IMR-90 (cell line): ENCODE results near the gene IFT74. TPM values are rescaled to one million over a fixed set of nuclear protein-coding genes. Genes with fewer than 3 reads are reported as not detected.

Experiments
- ATAC-seq: fragments of 200-7000 bp; cut with Tn5 transposase; 2 replicates; pipeline ENCODE4 v1.9.1; 2020; ENCODE audit warnings: low read depth, mild to moderate bottlenecking, moderate library complexity
- BruUV-seq: library from RNA; stranded (reverse); fragments of 400-500 nt; replicated peaks from 2 replicates; lab custom pipeline; 2021; lab: Mats Ljungman, UMichigan
- CTCF ChIA-PET: fragments of 300-600 bp; formaldehyde crosslinking; extraction: SDS; loops from one replicate; lab custom pipeline; 2021; ENCODE audit warnings: antibody characterized with exemption; lab: Yijun Ruan, JAX
- POLR2A ChIA-PET: fragments of 300-600 bp; sonication (Branson Sonifier 250); formaldehyde crosslinking; loops from one replicate; lab custom pipeline; 2022; ENCODE audit warnings: antibody characterized with exemption; ENCODE audit not compliant: unreplicated experiment; lab: Charles Lee
- DNase-seq: peaks from one replicate; pipeline ENCODE4 v3.0.0; 2013
- H2AFZ ChIP-seq: replicated peaks from 2 replicates; pipeline ENCODE3; 2013; ENCODE audit warnings: low read length, mild to moderate bottlenecking; ENCODE audit not compliant: poor library complexity
- H2AK5ac ChIP-seq: 2 replicates; pipeline ENCODE4 v1.6.1; 2013; ENCODE audit warnings: low read depth, low read length, inconsistent platforms
- H2AK9ac ChIP-seq: replicated peaks from 2 replicates; pipeline ENCODE3; 2013; ENCODE audit warnings: mild to moderate bottlenecking, low read depth, low read length, moderate library complexity; ENCODE audit not compliant: poor library complexity
- H2BK120ac ChIP-seq: 2 replicates; pipeline ENCODE4 v1.6.1; 2013; ENCODE audit warnings: low read depth, low read length, inconsistent platforms
- H2BK15ac ChIP-seq: 3 replicates; pipeline ENCODE4 v1.6.1; 2013; ENCODE audit warnings: low read depth, low read length, inconsistent platforms
- H2BK20ac ChIP-seq: 2 replicates; pipeline ENCODE4 v1.6.1; 2013; ENCODE audit warnings: low read depth, mild to moderate bottlenecking, inconsistent platforms, low read length, moderate library complexity
- H2BK5ac ChIP-seq: 2 replicates; pipeline ENCODE4 v1.6.1; 2013; ENCODE audit warnings: mild to moderate bottlenecking, low read depth, low read length, inconsistent platforms; ENCODE audit not compliant: poor library complexity, severe bottlenecking
- H3K14ac ChIP-seq: replicated peaks from 2 replicates; pipeline ENCODE4 v1.6.1; 2013; ENCODE audit warnings: low read depth, low read length, inconsistent platforms
- H3K18ac ChIP-seq: 2 replicates; pipeline ENCODE4 v1.6.1; 2013; ENCODE audit warnings: low read depth, low read length, control low read depth
- H3K23ac ChIP-seq: 2 replicates; pipeline ENCODE4 v1.6.1; 2013; ENCODE audit warnings: low read depth, low read length, inconsistent platforms
- H3K27ac ChIP-seq: 2 replicates; pipeline ENCODE4 v1.5.1; 2013; ENCODE audit warnings: mild to moderate bottlenecking, control low read depth, low read length; ENCODE audit not compliant: insufficient read depth
- H3K27me3 ChIP-seq: 2 replicates; pipeline ENCODE4 v1.6.1; 2013; ENCODE audit warnings: low read length; ENCODE audit not compliant: control insufficient read depth, insufficient read depth
- H3K36me3 ChIP-seq: 2 replicates; pipeline ENCODE4 v1.6.1; 2013; ENCODE audit warnings: low read length, mixed read lengths; ENCODE audit not compliant: control insufficient read depth, insufficient read depth
- H3K4ac ChIP-seq: 2 replicates; pipeline ENCODE4 v1.6.1; 2013; ENCODE audit warnings: low read depth, low read length, inconsistent platforms
- H3K4me1 ChIP-seq: 2 replicates; pipeline ENCODE4 v1.6.1; 2013; ENCODE audit warnings: low read length, mixed read lengths; ENCODE audit not compliant: control insufficient read depth, insufficient read depth
- H3K4me2 ChIP-seq: 2 replicates; pipeline ENCODE4 v1.6.1; 2013; ENCODE audit warnings: low read depth, mild to moderate bottlenecking, control low read depth, low read length, moderate library complexity
- H3K4me3 ChIP-seq: 2 replicates; pipeline ENCODE4 v1.5.1; 2013; ENCODE audit warnings: low read depth, mild to moderate bottlenecking, control low read depth, low read length, moderate library complexity; ENCODE audit not compliant: insufficient read depth
- H3K56ac ChIP-seq: 2 replicates; pipeline ENCODE4 v1.6.1; 2013; ENCODE audit warnings: low read length, inconsistent platforms; ENCODE audit not compliant: insufficient read depth; ENCODE audit errors: extremely low read depth
- H3K79me1 ChIP-seq, 2 experiments: 2 replicates each; pipeline ENCODE4 v1.6.1; 2013; ENCODE audit warnings: low read length in 2 of 2, inconsistent platforms in 1 of 2, low read depth in 1 of 2
- H3K9ac ChIP-seq: 2 replicates; pipeline ENCODE4 v1.6.1; 2013; ENCODE audit warnings: low read depth, low read length, control low read depth
- H3K9me1 ChIP-seq: 2 replicates; pipeline ENCODE4 v1.6.1; 2013; ENCODE audit warnings: low read length, inconsistent platforms; ENCODE audit not compliant: insufficient read depth
- H3K9me3 ChIP-seq: 2 replicates; pipeline ENCODE4 v1.6.1; 2013; ENCODE audit warnings: low read length; ENCODE audit not compliant: control insufficient read depth, insufficient read depth
- H4K20me1 ChIP-seq: 2 replicates; pipeline ENCODE4 v1.6.1; 2013; ENCODE audit warnings: low read length, inconsistent platforms; ENCODE audit not compliant: insufficient read depth
- H4K5ac ChIP-seq: 2 replicates; pipeline ENCODE4 v1.6.1; 2013; ENCODE audit warnings: mild to moderate bottlenecking, low read depth, low read length, control low read depth
- H4K8ac ChIP-seq, 2 experiments: 2 replicates each; pipeline ENCODE4 v1.6.1; 2013; ENCODE audit warnings: low read depth in 2 of 2, low read length in 2 of 2, control low read depth in 1 of 2, inconsistent platforms in 1 of 2
- H4K91ac ChIP-seq: 2 replicates; pipeline ENCODE4 v1.6.1; 2013; ENCODE audit warnings: low read depth, low read length, inconsistent platforms; ENCODE audit not compliant: insufficient read depth
- BHLHE40 ChIP-seq: fragments of 150-350 bp; IDR thresholded peaks from 2 replicates; pipeline ENCODE4 v1.6.1; 2016; ENCODE audit warnings: mild to moderate bottlenecking, low read depth, low read length
- CEBPB ChIP-seq: IDR thresholded peaks from 2 replicates; pipeline ENCODE4 v1.6.1; 2012; ENCODE audit warnings: low read depth, low read length, improper control_type of control experiment
- CHD1 ChIP-seq: IDR thresholded peaks from 2 replicates; pipeline ENCODE4 v1.6.1; 2012; ENCODE audit warnings: low read depth, low read length, improper control_type of control experiment
- FOS ChIP-seq: fragments of 150-350 bp; IDR thresholded peaks from 2 replicates; pipeline ENCODE4 v1.6.1; 2016; ENCODE audit warnings: low read depth, low read length
- MAFK ChIP-seq: IDR thresholded peaks from 2 replicates; pipeline ENCODE4 v1.6.1; 2012; ENCODE audit warnings: low read depth, low read length, improper control_type of control experiment
- MAZ ChIP-seq: IDR thresholded peaks from 2 replicates; pipeline ENCODE4 v1.6.1; 2012; ENCODE audit warnings: low read depth, mild to moderate bottlenecking, low read length, improper control_type of control experiment, moderate library complexity, borderline replicate concordance
- MXI1 ChIP-seq: IDR thresholded peaks from 2 replicates; pipeline ENCODE4 v1.6.1; 2012; ENCODE audit warnings: low read depth, mild to moderate bottlenecking, low read length, moderate library complexity, borderline replicate concordance
- NFE2L2 ChIP-seq: fragments of 150-350 bp; IDR thresholded peaks from 2 replicates; pipeline ENCODE4 v1.6.1; 2016; ENCODE audit warnings: low read depth, mild to moderate bottlenecking, low read length
- POLR2A ChIP-seq: IDR thresholded peaks from 2 replicates; pipeline ENCODE4 v1.6.1; 2012; ENCODE audit warnings: mild to moderate bottlenecking, low read depth, low read length
- RAD21 ChIP-seq: IDR thresholded peaks from 2 replicates; pipeline ENCODE4 v1.6.1; 2012; ENCODE audit warnings: low read length, improper control_type of control experiment
- RFX5 ChIP-seq: IDR thresholded peaks from 2 replicates; pipeline ENCODE4 v1.8.0; 2012; ENCODE audit warnings: low read depth, mild to moderate bottlenecking, low read length, moderate library complexity
- SMC3 ChIP-seq: fragments of 150-350 bp; IDR thresholded peaks from 2 replicates; pipeline ENCODE4 v1.6.1; 2016; ENCODE audit warnings: low read depth, mild to moderate bottlenecking, antibody characterized with exemption, low read length, moderate library complexity
- WGBS, 2 experiments: methylation state at CpG; one replicate each; pipeline versions ENCODE4 v1.1.5 to v1.1.7; 2013; ENCODE audit warnings: missing lambda C conversion rate in 2 of 2; ENCODE audit not compliant: insufficient read length in 1 of 2; ENCODE audit errors: extremely low coverage in 2 of 2; 5-methylcytosine and 5-hydroxymethylcytosine counted together
- dilution Hi-C: fragments of 300-500 bp; cut with HindIII; formaldehyde crosslinking; loops from one replicate; pipeline ENCODE4 v1.14.3; 2018; ENCODE audit warnings: low sequenced_read_pairs; ENCODE audit not compliant: unreplicated experiment
- in situ Hi-C: fragments of 300-500 bp; cut with MboI; formaldehyde crosslinking; loops from 3 replicates; pipeline ENCODE4 v1.14.3; 2019; ENCODE audit warnings: low sequenced_read_pairs, inconsistent platforms, mixed read lengths
- intact Hi-C: fragments of 100-400 bp; cut with micrococcal nuclease; formaldehyde crosslinking; loops from 2 replicates; pipeline ENCODE4 v1.10.0; 2022
- polyA plus RNA-seq, 3 experiments: library from polyadenylated mRNA; depleted of rRNA; stranded (reverse); fragments of >200 nt; gene quantifications; 2 replicates each; pipeline ENCODE4 v1.2.3, GENCODE V29; 2012; ENCODE audit warnings: low replicate concordance in 1 of 3
- total RNA-seq: library from RNA; depleted of rRNA; stranded (reverse); fragments of >200 nt; gene quantifications from 2 replicates; pipeline ENCODE4 v1.2.3, GENCODE V29; 2012
- TF ChIP-seq, protein P1 (sequence below): conservative IDR thresholded peaks from 2 replicates; pipeline ENCODE4 v1.5.1; 2012; ENCODE audit warnings: mild to moderate bottlenecking, low read depth, low read length, improper control_type of control experiment
- TF ChIP-seq, protein P2 (sequence below): fragments of 150-350 bp; IDR thresholded peaks from 2 replicates; pipeline ENCODE4 v1.6.1; 2016; ENCODE audit warnings: low read depth, mild to moderate bottlenecking, low read length, moderate library complexity, borderline replicate concordance

Gene IFT74
- total and polyA plus RNA-seq, 2 of the 4 experiments (the other 2 are of a cell fraction), result 4.6 to 12.2 TPM

DNA sequence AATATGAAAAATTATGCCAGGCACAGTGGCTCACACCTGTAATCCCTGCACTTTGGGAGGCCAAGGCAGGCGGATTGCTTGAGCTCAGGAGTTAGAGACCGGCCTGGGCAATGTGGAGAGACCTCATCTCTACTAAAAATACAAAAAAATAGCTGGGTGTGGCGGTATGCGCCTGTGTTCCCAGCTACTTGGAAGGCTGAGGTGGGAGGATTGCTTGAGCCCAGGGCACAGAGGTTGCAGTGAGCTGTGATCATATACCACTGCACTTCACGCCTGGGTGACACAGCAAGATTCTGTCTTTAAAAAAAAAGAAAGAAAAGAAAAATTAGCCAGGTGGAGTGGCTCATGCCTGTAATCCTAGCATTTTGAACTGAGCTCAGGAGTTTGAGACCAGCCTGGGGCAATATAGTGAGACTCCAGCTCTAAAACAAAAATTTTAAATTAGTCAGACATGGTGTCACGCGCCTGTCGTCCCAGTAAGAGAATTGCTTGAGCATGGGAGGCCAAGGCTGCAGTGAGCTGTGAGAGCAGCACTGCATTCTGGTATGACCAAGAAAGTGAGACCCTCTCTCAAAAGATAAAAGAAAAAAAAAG, 27.2 kb upstream of the IFT74 start:
- Histone ChIP-seq H3K14ac (no peak overlapping the region), H3K36me3 (peaks cover 19% of the 10 kb centered on the region), H3K4me2 (no peak overlapping the region), H4K5ac (no peak overlapping the region), H3K18ac (no peak overlapping the region), H3K4me1 (peaks cover 1% of the 10 kb centered on the region; the same call in 1 of the 2 replicates), H2BK20ac (no peak overlapping the region), H3K27me3 (no peaks in the 10 kb centered on the region), H3K4me3 (no peak overlapping the region), H2AK9ac (no peak overlapping the region), H2BK120ac (no peak overlapping the region), H3K56ac (no peak overlapping the region), H3K4ac (no peak overlapping the region), H2AK5ac (no peak overlapping the region), H3K23ac (no peak overlapping the region), H3K9me1 (0 out of 2 replicates have a peak, but pooled peaks cover 3% of the 10 kb centered on the region), H2BK15ac (no peak overlapping the region), H4K8ac (no peak overlapping the region), H3K9ac (no peak overlapping the region), H3K27ac (no peak overlapping the region), H4K91ac (no peak overlapping the region), H3K79me1 (peaks cover 16 to 30% of the 10 kb centered on the region in 2 experiments; a peak in 3 of 4 replicates), H4K20me1 (no peaks in the 10 kb centered on the region), H3K9me3 (no peaks in the 10 kb centered on the region), H2AFZ (no peak overlapping the region), H2BK5ac (no peak overlapping the region)
- in situ Hi-C loops (no loop called here), intact Hi-C loops (no loop called here), dilution Hi-C loops (no loop called here)
- 100% methylated on average over 1 of the region's 8 CpGs; no CpG with 5 or more reads in 1 of the 2 experiments for WGBS, 2 experiments
- no peak for ATAC-seq
- no peak for TF ChIP-seq FOS
- no peak for TF ChIP-seq CHD1
- TF ChIP-seq BHLHE40, result no peak
- TF ChIP-seq, protein P1, sequence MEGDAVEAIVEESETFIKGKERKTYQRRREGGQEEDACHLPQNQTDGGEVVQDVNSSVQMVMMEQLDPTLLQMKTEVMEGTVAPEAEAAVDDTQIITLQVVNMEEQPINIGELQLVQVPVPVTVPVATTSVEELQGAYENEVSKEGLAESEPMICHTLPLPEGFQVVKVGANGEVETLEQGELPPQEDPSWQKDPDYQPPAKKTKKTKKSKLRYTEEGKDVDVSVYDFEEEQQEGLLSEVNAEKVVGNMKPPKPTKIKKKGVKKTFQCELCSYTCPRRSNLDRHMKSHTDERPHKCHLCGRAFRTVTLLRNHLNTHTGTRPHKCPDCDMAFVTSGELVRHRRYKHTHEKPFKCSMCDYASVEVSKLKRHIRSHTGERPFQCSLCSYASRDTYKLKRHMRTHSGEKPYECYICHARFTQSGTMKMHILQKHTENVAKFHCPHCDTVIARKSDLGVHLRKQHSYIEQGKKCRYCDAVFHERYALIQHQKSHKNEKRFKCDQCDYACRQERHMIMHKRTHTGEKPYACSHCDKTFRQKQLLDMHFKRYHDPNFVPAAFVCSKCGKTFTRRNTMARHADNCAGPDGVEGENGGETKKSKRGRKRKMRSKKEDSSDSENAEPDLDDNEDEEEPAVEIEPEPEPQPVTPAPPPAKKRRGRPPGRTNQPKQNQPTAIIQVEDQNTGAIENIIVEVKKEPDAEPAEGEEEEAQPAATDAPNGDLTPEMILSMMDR, result no peak
- TF ChIP-seq SMC3, result no peak
- no peak for TF ChIP-seq NFE2L2
- TF ChIP-seq, protein P2, sequence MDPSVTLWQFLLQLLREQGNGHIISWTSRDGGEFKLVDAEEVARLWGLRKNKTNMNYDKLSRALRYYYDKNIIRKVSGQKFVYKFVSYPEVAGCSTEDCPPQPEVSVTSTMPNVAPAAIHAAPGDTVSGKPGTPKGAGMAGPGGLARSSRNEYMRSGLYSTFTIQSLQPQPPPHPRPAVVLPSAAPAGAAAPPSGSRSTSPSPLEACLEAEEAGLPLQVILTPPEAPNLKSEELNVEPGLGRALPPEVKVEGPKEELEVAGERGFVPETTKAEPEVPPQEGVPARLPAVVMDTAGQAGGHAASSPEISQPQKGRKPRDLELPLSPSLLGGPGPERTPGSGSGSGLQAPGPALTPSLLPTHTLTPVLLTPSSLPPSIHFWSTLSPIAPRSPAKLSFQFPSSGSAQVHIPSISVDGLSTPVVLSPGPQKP, result no peak
- no peak for TF ChIP-seq POLR2A
- TF ChIP-seq MXI1, result no peak
- no peak for TF ChIP-seq MAZ
- TF ChIP-seq MAFK, result no peak
- TF ChIP-seq RFX5, result no peak
- TF ChIP-seq CEBPB, result no peak
- TF ChIP-seq RAD21, result no peak
- DNase-seq, result no peak
- ChIA-PET POLR2A (no interaction called here), CTCF (interaction anchor here (1.2 kb wide), 1 partner anchor 348 kb away, joined by 3 read pairs; no protein-coding TSS in a partner anchor)
- BruUV-seq, result no TSS peak
